Measurements from ENCODE around the gene AMOT.

AMOT gene

GRCh38 chrX:112830540-112830939 lies 10.1 kb downstream of the AMOT start:
- no peaks in the 10 kb centered on the region for H3K36me3 ChIP-seq (ENCODE audit: control insufficient read depth in 4 of 4, insufficient read depth in 4 of 4, low read length in 3 of 4)
- no peaks in the 10 kb centered on the region for H3K27me3 ChIP-seq (replicated peaks in 2 of 5; ENCODE audit: control insufficient read depth in 4 of 5, insufficient read depth in 5 of 5, low read length in 4 of 5)
- POLR2A ChIA-PET = no interaction called here
- CTCF ChIA-PET = no interaction called here
- H3K27ac ChIP-seq (ENCODE audit: insufficient read depth in 1 of 2, low read depth in 1 of 2, low read length in 2 of 2, poor library complexity in 1 of 2, severe bottlenecking in 2 of 2) = no peak overlapping the region
- peaks cover 0 to 2% (median 0%) of the 10 kb centered on the region in 4 experiments for H3K4me1 ChIP-seq (ENCODE audit: control extremely low read depth in 1 of 4, control insufficient read depth in 4 of 4, insufficient read depth in 4 of 4, low read length in 3 of 4)
- no peak for DNase-seq
- no peak overlapping the region for H3K4me3 ChIP-seq (ENCODE audit: control insufficient read depth in 1 of 7, extremely low read depth in 1 of 7, insufficient read depth in 4 of 7, low read depth in 2 of 7, low read length in 6 of 7)
- WGBS (ENCODE audit: insufficient coverage) = 83% methylated on average over 2 of the region's 3 CpGs
- no peaks in the 10 kb centered on the region for H3K9me3 ChIP-seq (ENCODE audit: control extremely low read depth in 1 of 5, control insufficient read depth in 4 of 5, insufficient read depth in 2 of 5, low read depth in 1 of 5, low read length in 4 of 5)

DNA sequence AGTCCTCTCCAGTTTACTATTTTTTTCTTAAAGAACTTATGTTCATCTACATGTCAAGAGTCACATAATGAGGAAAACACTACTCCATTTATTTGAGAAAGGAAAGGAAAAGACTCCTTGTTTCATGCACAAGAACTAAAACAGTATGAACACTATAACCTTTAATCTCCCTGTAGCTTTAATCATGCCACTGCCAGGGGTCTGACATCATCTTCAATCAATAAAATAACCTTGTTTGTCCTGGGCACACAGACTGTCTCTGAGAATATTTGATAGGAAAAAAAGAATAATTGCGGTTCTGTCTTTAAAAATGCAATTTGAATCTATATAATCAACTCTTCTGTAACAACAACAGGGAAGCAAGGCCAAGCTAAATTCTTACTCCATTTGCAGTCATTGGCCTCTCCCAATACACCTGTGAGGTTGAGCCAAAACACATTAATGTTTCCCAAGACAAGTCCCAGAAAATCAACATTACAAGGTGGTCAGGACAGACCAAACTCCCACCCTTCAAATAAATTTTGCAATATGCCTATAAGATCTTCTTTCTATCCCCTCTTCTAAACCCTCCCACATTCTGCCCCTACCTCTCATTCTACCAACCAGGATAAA lies 13.2 kb downstream of the AMOT start:
- DNase-seq = no peak
- Histone ChIP-seq H3K4me3 (ENCODE audit: control insufficient read depth in 1 of 7, extremely low read depth in 1 of 7, insufficient read depth in 4 of 7, low read depth in 2 of 7, low read length in 6 of 7) (no peak overlapping the region), H3K4me1 (ENCODE audit: control extremely low read depth in 1 of 4, control insufficient read depth in 4 of 4, insufficient read depth in 4 of 4, low read length in 3 of 4) (peaks cover 0 to 2% (median 0%) of the 10 kb centered on the region in 4 experiments), H3K27me3 (replicated peaks in 2 of 5; ENCODE audit: control insufficient read depth in 4 of 5, insufficient read depth in 5 of 5, low read length in 4 of 5) (peaks cover 0 to 6% (median 0%) of the 10 kb centered on the region in 5 experiments), H3K36me3 (ENCODE audit: control insufficient read depth in 4 of 4, insufficient read depth in 4 of 4, low read length in 3 of 4) (peaks cover 0 to 2% (median 0%) of the 10 kb centered on the region in 4 experiments), H3K9me3 (ENCODE audit: control extremely low read depth in 1 of 5, control insufficient read depth in 4 of 5, insufficient read depth in 2 of 5, low read depth in 1 of 5, low read length in 4 of 5) (no peaks in the 10 kb centered on the region), H3K27ac (ENCODE audit: insufficient read depth in 1 of 2, low read depth in 1 of 2, low read length in 2 of 2, poor library complexity in 1 of 2, severe bottlenecking in 2 of 2) (no peak overlapping the region)
- CTCF ChIA-PET = no interaction called here
- no CpG with 5 or more reads among the region's 1 CpG for WGBS (ENCODE audit: insufficient coverage)
- POLR2A ChIA-PET = no interaction called here

DNA sequence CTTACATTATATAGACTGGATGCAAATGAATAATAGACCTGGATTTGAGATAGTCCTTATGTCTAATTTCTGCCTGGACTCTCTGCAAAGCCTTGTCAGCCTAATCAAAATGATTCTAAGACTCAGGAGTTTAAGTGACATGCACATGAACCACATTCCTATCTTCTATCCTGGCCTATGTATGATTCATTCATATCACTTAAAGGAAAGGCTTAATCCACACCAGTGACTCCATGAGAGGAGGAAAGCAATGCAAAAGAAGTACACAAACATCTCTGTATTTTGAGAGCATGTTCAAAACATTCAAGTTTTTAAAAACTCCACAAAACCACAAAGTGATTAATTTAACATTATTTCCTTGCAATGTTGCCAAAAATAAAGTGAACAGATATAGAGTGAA lies 14.6 kb downstream of the AMOT start:
- Histone ChIP-seq H3K4me1 (ENCODE audit: control extremely low read depth in 1 of 4, control insufficient read depth in 4 of 4, insufficient read depth in 4 of 4, low read length in 3 of 4) (peaks cover 0 to 2% (median 0%) of the 10 kb centered on the region in 4 experiments), H3K36me3 (ENCODE audit: control insufficient read depth in 4 of 4, insufficient read depth in 4 of 4, low read length in 3 of 4) (peaks cover 0 to 4% (median 0%) of the 10 kb centered on the region in 4 experiments), H3K27me3 (replicated peaks in 2 of 5; ENCODE audit: control insufficient read depth in 4 of 5, insufficient read depth in 5 of 5, low read length in 4 of 5) (peaks cover 0 to 7% (median 0%) of the 10 kb centered on the region in 5 experiments), H3K9me3 (ENCODE audit: control extremely low read depth in 1 of 5, control insufficient read depth in 4 of 5, insufficient read depth in 2 of 5, low read depth in 1 of 5, low read length in 4 of 5) (no peaks in the 10 kb centered on the region), H3K27ac (ENCODE audit: insufficient read depth in 1 of 2, low read depth in 1 of 2, low read length in 2 of 2, poor library complexity in 1 of 2, severe bottlenecking in 2 of 2) (no peak overlapping the region), H3K4me3 (ENCODE audit: control insufficient read depth in 1 of 7, extremely low read depth in 1 of 7, insufficient read depth in 4 of 7, low read depth in 2 of 7, low read length in 6 of 7) (no peak overlapping the region)
- DNase-seq = no peak
- ChIA-PET CTCF (no interaction called here), POLR2A (no interaction called here)

- H3K27ac ChIP-seq (ENCODE audit: insufficient read depth in 1 of 2, low read depth in 1 of 2, low read length in 2 of 2, poor library complexity in 1 of 2, severe bottlenecking in 2 of 2) = no peak overlapping the region
- peaks cover 0 to 8% (median 0%) of the 10 kb centered on the region in 5 experiments for H3K27me3 ChIP-seq (replicated peaks in 2 of 5; ENCODE audit: control insufficient read depth in 4 of 5, insufficient read depth in 5 of 5, low read length in 4 of 5)
- H3K4me1 ChIP-seq (ENCODE audit: control extremely low read depth in 1 of 4, control insufficient read depth in 4 of 4, insufficient read depth in 4 of 4, low read length in 3 of 4) = peaks cover 0 to 2% (median under 1%) of the 10 kb centered on the region in 4 experiments
- ChIA-PET POLR2A (no interaction called here), CTCF (no interaction called here)
- peaks cover 0 to 4% (median 0%) of the 10 kb centered on the region in 4 experiments for H3K36me3 ChIP-seq (ENCODE audit: control insufficient read depth in 4 of 4, insufficient read depth in 4 of 4, low read length in 3 of 4)
- no peaks in the 10 kb centered on the region for H3K9me3 ChIP-seq (ENCODE audit: control extremely low read depth in 1 of 5, control insufficient read depth in 4 of 5, insufficient read depth in 2 of 5, low read depth in 1 of 5, low read length in 4 of 5)
- H3K4me3 ChIP-seq (ENCODE audit: control insufficient read depth in 1 of 7, extremely low read depth in 1 of 7, insufficient read depth in 4 of 7, low read depth in 2 of 7, low read length in 6 of 7) = no peak overlapping the region
- WGBS (ENCODE audit: insufficient coverage) = 67% methylated on average over 6 of the region's 7 CpGs
- no peak for DNase-seq
Measured at GRCh38 chrX:112822892-112823291, 17.7 kb downstream of the AMOT start.

DNA sequence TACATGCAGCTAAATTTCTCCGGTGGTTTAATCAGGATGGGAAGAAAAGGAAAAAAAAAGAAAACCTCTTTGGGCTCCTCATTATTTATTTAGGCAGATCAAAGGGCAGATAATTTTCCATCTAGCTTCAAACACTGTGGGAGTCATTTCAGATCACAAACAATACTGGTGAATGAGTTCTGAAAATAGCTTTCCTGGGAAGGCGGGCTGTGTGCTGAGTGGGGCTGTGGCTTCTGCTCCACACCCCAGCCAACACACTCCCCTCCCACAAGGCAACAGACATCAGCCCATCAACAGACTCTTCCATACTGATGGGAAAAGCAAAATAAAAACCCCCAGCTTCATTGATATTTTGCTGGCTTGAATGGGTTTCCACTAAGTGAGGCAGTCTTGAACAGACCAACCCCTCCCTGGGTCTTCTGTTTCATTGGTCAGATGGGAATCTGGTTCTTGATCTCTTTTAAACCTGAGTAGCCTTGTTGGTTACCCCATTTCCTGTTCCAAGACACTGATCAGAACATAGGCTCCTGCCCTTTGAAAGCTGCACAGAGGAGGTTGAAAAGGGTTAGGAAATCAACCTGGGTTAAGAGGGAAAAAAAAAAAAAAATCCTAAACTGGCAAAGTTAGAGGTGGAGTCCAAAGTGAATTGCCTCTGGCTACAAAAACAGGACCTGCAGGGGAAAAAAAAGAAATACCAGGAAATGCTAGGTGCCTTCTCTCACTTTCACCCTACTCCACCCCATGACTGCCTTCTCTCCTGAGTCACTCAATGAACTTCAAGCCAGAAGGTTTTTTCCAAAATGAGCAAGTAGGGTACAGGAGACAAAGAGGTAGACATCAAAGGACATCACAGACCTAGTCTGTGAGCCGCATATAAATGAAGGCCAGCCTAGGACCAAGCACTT lies 20.0 kb downstream of the AMOT start:
- Histone ChIP-seq H3K36me3 (ENCODE audit: control insufficient read depth in 4 of 4, insufficient read depth in 4 of 4, low read length in 3 of 4) (peaks cover 0 to 5% (median 0%) of the 10 kb centered on the region in 4 experiments), H3K27ac (ENCODE audit: insufficient read depth in 1 of 2, low read depth in 1 of 2, low read length in 2 of 2, poor library complexity in 1 of 2, severe bottlenecking in 2 of 2) (no peak overlapping the region), H3K27me3 (replicated peaks in 2 of 5; ENCODE audit: control insufficient read depth in 4 of 5, insufficient read depth in 5 of 5, low read length in 4 of 5) (peaks cover 0 to 9% (median 0%) of the 10 kb centered on the region in 5 experiments), H3K4me1 (ENCODE audit: control extremely low read depth in 1 of 4, control insufficient read depth in 4 of 4, insufficient read depth in 4 of 4, low read length in 3 of 4) (peaks cover 0 to 2% (median 0%) of the 10 kb centered on the region in 4 experiments), H3K9me3 (ENCODE audit: control extremely low read depth in 1 of 5, control insufficient read depth in 4 of 5, insufficient read depth in 2 of 5, low read depth in 1 of 5, low read length in 4 of 5) (no peaks in the 10 kb centered on the region), H3K4me3 (ENCODE audit: control insufficient read depth in 1 of 7, extremely low read depth in 1 of 7, insufficient read depth in 4 of 7, low read depth in 2 of 7, low read length in 6 of 7) (no peak overlapping the region)
- DNase-seq = no peak
- WGBS (ENCODE audit: insufficient coverage) = 80% methylated on average over 3 of the region's 3 CpGs
- POLR2A ChIA-PET = interaction anchor here (0.8 kb wide), 1 partner anchor 32 kb away, joined by 3 read pairs; no protein-coding TSS in a partner anchor
- CTCF ChIA-PET = no interaction called here

DNA sequence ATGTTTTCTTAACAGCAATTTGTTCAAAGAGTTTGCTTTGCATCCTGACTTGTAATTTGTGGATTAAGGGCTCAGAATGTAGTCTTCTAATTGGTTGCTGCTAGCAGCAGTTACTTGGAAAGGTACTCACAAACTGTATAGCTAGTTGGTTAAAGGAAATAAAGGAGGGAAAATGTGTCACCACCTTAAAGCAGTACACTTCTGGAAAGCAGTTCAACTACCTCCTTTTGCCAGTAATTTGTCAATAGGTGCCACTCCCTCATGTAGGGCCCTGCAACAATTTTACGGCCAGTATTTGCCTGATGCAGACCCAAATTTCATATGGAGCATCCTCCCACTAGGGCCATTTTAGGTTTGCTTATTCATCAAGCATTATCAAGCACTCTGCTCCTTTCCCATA lies 20.8 kb downstream of the AMOT start:
- Histone ChIP-seq H3K27ac (ENCODE audit: insufficient read depth in 1 of 2, low read depth in 1 of 2, low read length in 2 of 2, poor library complexity in 1 of 2, severe bottlenecking in 2 of 2) (no peak overlapping the region), H3K4me3 (ENCODE audit: control insufficient read depth in 1 of 7, extremely low read depth in 1 of 7, insufficient read depth in 4 of 7, low read depth in 2 of 7, low read length in 6 of 7) (no peak overlapping the region), H3K27me3 (replicated peaks in 2 of 5; ENCODE audit: control insufficient read depth in 4 of 5, insufficient read depth in 5 of 5, low read length in 4 of 5) (peaks cover 0 to 9% (median 0%) of the 10 kb centered on the region in 5 experiments), H3K9me3 (ENCODE audit: control extremely low read depth in 1 of 5, control insufficient read depth in 4 of 5, insufficient read depth in 2 of 5, low read depth in 1 of 5, low read length in 4 of 5) (no peaks in the 10 kb centered on the region), H3K4me1 (ENCODE audit: control extremely low read depth in 1 of 4, control insufficient read depth in 4 of 4, insufficient read depth in 4 of 4, low read length in 3 of 4) (peaks cover 0 to 2% (median 0%) of the 10 kb centered on the region in 4 experiments), H3K36me3 (ENCODE audit: control insufficient read depth in 4 of 4, insufficient read depth in 4 of 4, low read length in 3 of 4) (peaks cover 0 to 8% (median under 1%) of the 10 kb centered on the region in 4 experiments)
- POLR2A ChIA-PET = interaction anchor here (0.8 kb wide), 1 partner anchor 31 kb away, joined by 3 read pairs; no protein-coding TSS in a partner anchor
- DNase-seq = no peak
- 91% methylated on average over 1 of the region's 1 CpG for WGBS (ENCODE audit: insufficient coverage)
- CTCF ChIA-PET = no interaction called here
